NCI-H2107 treated with DMSO at 0.1 percent for 48 hours (cell line): ENCODE results near the gene SLC4A8.
A peak's percentile ranks its signal among the peaks of the same experiment; 100 is the strongest.
"Not testable (repeated sequence)": the region's sequence is repeated elsewhere in the genome, so short reads cannot be mapped to it uniquely, and the experiment has no call there.

Experiments used
- DNase-seq: peaks from one replicate; lab custom pipeline; 2025; ENCODE audit not compliant: unreplicated experiment; lab: John Stamatoyannopoulos, UW

The SLC4A8 gene

GRCh38 chr12:51421266-51421884 is 3.3 kb upstream of the SLC4A8 start:
- peak; percentile 86 for DNase-seq

GRCh38 chr12:51424094-51424661 is 453 bp upstream of the SLC4A8 start:
- no peak for DNase-seq

GRCh38 chr12:51428256-51428655 is 3.6 kb downstream of the SLC4A8 start:
- no peak for DNase-seq

- DNase-seq, result no peak
These were observed 5.1 kb downstream of the SLC4A8 start for GRCh38 chr12:51429700-51430099.

GRCh38 chr12:51430196-51430895 is 5.7 kb downstream of the SLC4A8 start:
- no peak for DNase-seq

- no peak for DNase-seq
These were observed 8.3 kb downstream of the SLC4A8 start for GRCh38 chr12:51432921-51433320.

- no peak for DNase-seq
These were observed 9.7 kb downstream of the SLC4A8 start for GRCh38 chr12:51434305-51434704.

GRCh38 chr12:51437431-51437830 is 12.8 kb downstream of the SLC4A8 start:
- no peak for DNase-seq

GRCh38 chr12:51439330-51439729 is 14.7 kb downstream of the SLC4A8 start:
- no peak for DNase-seq

GRCh38 chr12:51441583-51441982 is 17.0 kb downstream of the SLC4A8 start:
- DNase-seq, result no peak

GRCh38 chr12:51442324-51442723 is 17.7 kb downstream of the SLC4A8 start:
- no peak for DNase-seq

GRCh38 chr12:51443573-51443972 is 18.9 kb downstream of the SLC4A8 start:
- DNase-seq, result no peak

GRCh38 chr12:51448618-51449256 is 24.1 kb downstream of the SLC4A8 start:
- no peak for DNase-seq

- no peak for DNase-seq
These were observed 25.1 kb downstream of the SLC4A8 start for GRCh38 chr12:51449580-51450246.

GRCh38 chr12:51450333-51450732 is 25.7 kb downstream of the SLC4A8 start:
- no peak for DNase-seq

- no peak for DNase-seq
These were observed 26.2 kb downstream of the SLC4A8 start for GRCh38 chr12:51450806-51451205.

- not testable (repeated sequence) for DNase-seq
These were observed 29.4 kb downstream of the SLC4A8 start for GRCh38 chr12:51454016-51454415.

- not testable (repeated sequence) for DNase-seq
These were observed 30.4 kb downstream of the SLC4A8 start for GRCh38 chr12:51455050-51455449.

- no peak for DNase-seq
These were observed 34.0 kb downstream of the SLC4A8 start for GRCh38 chr12:51458635-51459034.

- no peak for DNase-seq
These were observed 35.9 kb downstream of the SLC4A8 start for GRCh38 chr12:51460519-51460918.

- DNase-seq, result no peak
These were observed 40.9 kb downstream of the SLC4A8 start for GRCh38 chr12:51465491-51465890.
